H1 (cell line): ENCODE data around the gene ANXA9. TPM values are rescaled to one million over a fixed set of nuclear protein-coding genes. Genes with fewer than 3 reads are reported as not detected.

Source experiments
- CTCF ChIA-PET: fragments of 300-600 bp; sonication (Branson Sonifier 250); formaldehyde crosslinking; loops from one replicate; lab custom pipeline; 2021; ENCODE audit not compliant: partially characterized antibody; lab: Charles Lee
- POLR2A ChIA-PET: fragments of 300-600 bp; sonication (Branson Sonifier 250); formaldehyde crosslinking; loops from one replicate; lab custom pipeline; 2021; ENCODE audit warnings: inconsistent platforms; ENCODE audit not compliant: partially characterized antibody; lab: Charles Lee
- DNase-seq, 2 experiments: peaks; one replicate each; pipeline versions ENCODE4 v3.0.0 to v3.0.0-alpha.2; 2010 to 2022; ENCODE audit warnings: low spot score in 2 of 2, low read depth in 1 of 2, mixed read lengths in 1 of 2
- FAIRE-seq: peaks from 2 replicates; lab custom pipeline; 2011; peaks lifted over from hg19 to GRCh38; lab: Jason Lieb, UNC
- H2AFZ ChIP-seq: 2 replicates; pipeline ENCODE4 v1.8.1; 2012; ENCODE audit warnings: low read length, inconsistent platforms
- H2AK5ac ChIP-seq: 2 replicates; pipeline ENCODE4 v1.6.1; 2013; ENCODE audit warnings: low read depth, low read length
- H2BK120ac ChIP-seq: replicated peaks from 2 replicates; pipeline ENCODE3; 2013; ENCODE audit warnings: low read depth, low read length, inconsistent platforms
- H2BK12ac ChIP-seq: 2 replicates; pipeline ENCODE4 v1.6.1; 2013; ENCODE audit warnings: low read depth, low read length
- H2BK15ac ChIP-seq: 2 replicates; pipeline ENCODE4 v1.6.1; 2013; ENCODE audit warnings: low read length
- H2BK20ac ChIP-seq: 2 replicates; pipeline ENCODE4 v1.6.1; 2013; ENCODE audit warnings: low read length
- H2BK5ac ChIP-seq: 2 replicates; pipeline ENCODE4 v1.6.1; 2013; ENCODE audit warnings: low read depth, low read length
- H3K14ac ChIP-seq: 2 replicates; pipeline ENCODE4 v1.6.1; 2013; ENCODE audit warnings: inconsistent platforms; ENCODE audit not compliant: insufficient read length
- H3K18ac ChIP-seq: 2 replicates; pipeline ENCODE4 v1.6.1; 2013; ENCODE audit warnings: low read length; ENCODE audit errors: extremely low read depth
- H3K23ac ChIP-seq: 2 replicates; pipeline ENCODE4 v1.6.1; 2013; ENCODE audit warnings: inconsistent platforms; ENCODE audit not compliant: insufficient read length
- H3K23me2 ChIP-seq: 2 replicates; pipeline ENCODE4 v1.6.1; 2013; ENCODE audit warnings: low read depth, low read length
- H3K27ac ChIP-seq: 2 replicates; pipeline ENCODE4 v1.6.1; 2011; ENCODE audit warnings: low read depth, low read length, inconsistent platforms
- H3K27me3 ChIP-seq, 4 experiments: replicated peaks in 1 of 4; 1 replicate in 1 of 4; 2 replicates in 3 of 4; pipeline versions ENCODE4 v1.6.1 to v1.8.1; 2011 to 2013; ENCODE audit warnings: low read length in 3 of 4, mild to moderate bottlenecking in 3 of 4, inconsistent platforms in 2 of 4, mixed read lengths in 2 of 4, moderate library complexity in 1 of 4; ENCODE audit not compliant: control insufficient read depth in 3 of 4, insufficient read depth in 3 of 4; ENCODE audit errors: extremely low read depth in 1 of 4
- H3K36me3 ChIP-seq, 4 experiments: 2 replicates each; pipeline versions ENCODE4 v1.6.1 to v1.8.1; 2011 to 2013; ENCODE audit warnings: mild to moderate bottlenecking in 4 of 4, low read length in 3 of 4, moderate library complexity in 2 of 4, control low read depth in 1 of 4, inconsistent platforms in 1 of 4; ENCODE audit not compliant: insufficient read depth in 4 of 4, control insufficient read depth in 2 of 4
- H3K4ac ChIP-seq: replicated peaks from 2 replicates; pipeline ENCODE3; 2013; ENCODE audit warnings: low read length, low read depth, mixed read lengths, inconsistent platforms; ENCODE audit not compliant: insufficient read length
- H3K4me1 ChIP-seq, 4 experiments: replicated peaks in 1 of 4; 1 replicate in 1 of 4; 2 replicates in 3 of 4; pipeline versions ENCODE4 v1.6.1 to v1.8.1; 2011 to 2013; ENCODE audit warnings: low read length in 3 of 4, inconsistent platforms in 2 of 4, mixed read lengths in 1 of 4; ENCODE audit not compliant: insufficient read depth in 4 of 4, control insufficient read depth in 3 of 4
- H3K4me2 ChIP-seq, 2 experiments: 2 replicates each; pipeline versions ENCODE4 v1.6.1 to v1.8.1; 2011 to 2013; ENCODE audit warnings: low read depth in 2 of 2, low read length in 2 of 2, control low read depth in 1 of 2, inconsistent platforms in 1 of 2, mild to moderate bottlenecking in 1 of 2; ENCODE audit not compliant: insufficient read depth in 1 of 2
- H3K4me3 ChIP-seq, 4 experiments: fragments of 200-600, 300-600 bp in 1 of 4; sonication (generic), shearing (Covaris generic), sonication (Bioruptor Twin) in 1 of 4; 2 replicates each; pipeline versions ENCODE4 v1.5.1 to v1.8.1; 2011 to 2016; ENCODE audit warnings: low read length in 4 of 4, low read depth in 3 of 4, control low read depth in 2 of 4, inconsistent platforms in 2 of 4, mild to moderate bottlenecking in 2 of 4, mixed read lengths in 1 of 4, moderate library complexity in 1 of 4; ENCODE audit not compliant: insufficient read depth in 2 of 4; ENCODE audit errors: extremely low read depth in 1 of 4
- H3K56ac ChIP-seq: replicated peaks from 2 replicates; pipeline ENCODE3; 2013; ENCODE audit warnings: low read depth, mild to moderate bottlenecking, mixed read lengths, low read length, inconsistent platforms; ENCODE audit not compliant: insufficient read length
- H3K79me1 ChIP-seq: 2 replicates; pipeline ENCODE4 v1.6.1; 2013; ENCODE audit warnings: low read depth, low read length, control low read depth
- H3K79me2 ChIP-seq, 2 experiments: 2 replicates each; pipeline versions ENCODE4 v1.6.1 to v1.8.1; 2012 to 2013; ENCODE audit warnings: low read length in 2 of 2, mild to moderate bottlenecking in 2 of 2, inconsistent platforms in 1 of 2; ENCODE audit not compliant: insufficient read depth in 2 of 2, control insufficient read depth in 1 of 2
- H3K9ac ChIP-seq, 4 experiments: replicated peaks in 1 of 4; 1 replicate in 1 of 4; 2 replicates in 3 of 4; pipeline versions ENCODE4 v1.6.1 to v1.8.1; 2011 to 2013; ENCODE audit warnings: low read depth in 3 of 4, low read length in 3 of 4, control low read depth in 2 of 4, mild to moderate bottlenecking in 2 of 4, moderate library complexity in 2 of 4, inconsistent platforms in 1 of 4; ENCODE audit errors: extremely low read depth in 1 of 4
- H3K9me3 ChIP-seq, 2 experiments: 2 replicates each; pipeline versions ENCODE4 v1.6.1 to v1.8.1; 2012 to 2013; ENCODE audit warnings: mild to moderate bottlenecking in 2 of 2, moderate library complexity in 2 of 2, control low read depth in 1 of 2, inconsistent platforms in 1 of 2, low read depth in 1 of 2, low read length in 1 of 2, mixed read lengths in 1 of 2; ENCODE audit not compliant: insufficient read depth in 2 of 2
- H4K20me1 ChIP-seq, 2 experiments: replicated peaks in 1 of 2; 2 replicates each; pipeline versions ENCODE3 to v1.8.1; 2011 to 2013; ENCODE audit warnings: inconsistent platforms in 2 of 2, low read length in 2 of 2, mild to moderate bottlenecking in 1 of 2; ENCODE audit not compliant: insufficient read depth in 2 of 2, control insufficient read depth in 1 of 2
- H4K5ac ChIP-seq: 2 replicates; pipeline ENCODE4 v1.6.1; 2013; ENCODE audit warnings: low read length, low read depth, mixed read lengths, inconsistent platforms; ENCODE audit not compliant: insufficient read length
- H4K8ac ChIP-seq: 2 replicates; pipeline ENCODE4 v1.8.0; 2013; ENCODE audit warnings: mild to moderate bottlenecking, moderate library complexity, low read length, inconsistent platforms; ENCODE audit not compliant: insufficient read depth; ENCODE audit errors: extremely low read depth
- H4K91ac ChIP-seq: replicated peaks from 2 replicates; pipeline ENCODE3; 2013; ENCODE audit warnings: low read length, mixed read lengths, inconsistent platforms; ENCODE audit not compliant: insufficient read length
- JUND ChIP-seq: IDR thresholded peaks from 2 replicates; pipeline ENCODE4 v1.6.1; 2011; ENCODE audit warnings: mild to moderate bottlenecking, improper control_type of control experiment, low read length
- SAP30 ChIP-seq: fragments of 300-600 bp; sonication (generic); IDR thresholded peaks from 2 replicates; pipeline ENCODE4 v1.7.1; 2012; ENCODE audit warnings: low read length, moderate library complexity, mild to moderate bottlenecking, inconsistent platforms; ENCODE audit not compliant: insufficient read depth, insufficient replicate concordance
- TCF12 ChIP-seq: IDR thresholded peaks from 2 replicates; pipeline ENCODE4 v1.6.1; 2011; ENCODE audit warnings: low read depth, mild to moderate bottlenecking, low read length
- USF2 ChIP-seq: IDR thresholded peaks from 2 replicates; pipeline ENCODE4 v1.6.1; 2011; ENCODE audit warnings: low read length, improper control_type of control experiment
- WGBS, 2 experiments: shearing (Covaris generic) in 1 of 2; methylation state at CpG; one replicate each; pipeline versions ENCODE4 v1.1.6 to v1.1.7; 2013 to 2015; ENCODE audit warnings: low lambda C conversion rate in 2 of 2, mixed read lengths in 2 of 2, inconsistent platforms in 1 of 2, low coverage in 1 of 2, missing lambda C conversion rate in 1 of 2; ENCODE audit not compliant: insufficient replicate concordance in 2 of 2, insufficient coverage in 1 of 2, insufficient read length in 1 of 2; ENCODE audit errors: extremely low coverage in 1 of 2, missing lambda C conversion rate in 1 of 2; 5-methylcytosine and 5-hydroxymethylcytosine counted together
- polyA plus RNA-seq, 7 experiments: library from polyadenylated mRNA; depleted of rRNA in 3 of 7; stranded (reverse) in 5 of 7; unstranded in 2 of 7; fragments of >200 nt in 5 of 7; fragments of 200-250 nt in 2 of 7; gene quantifications; 1 replicate in 5 of 7; 2 replicates in 1 of 7; 4 replicates in 1 of 7; pipeline versions ENCODE4 v1.2.1 to v1.2.3, GENCODE V29; 2011 to 2013; ENCODE audit warnings: missing spikeins in 2 of 7, mixed read lengths in 2 of 7
- total RNA-seq: library from RNA; stranded (reverse); fragmentation: NEBNext Ultra II Directional; extraction: Animal tissue kit (Norgen Biotek cat#: 25700); gene quantifications from 2 replicates; pipeline ENCODE4 v1.2.1, GENCODE V29; 2021

ANXA9 gene
- total and polyA plus RNA-seq, 2 of the 8 experiments (the other 6 are each of a cell fraction or from before 2014, with no cell fraction given), result 1.8 to 3.5 TPM

- no peak overlapping the region for H4K91ac ChIP-seq
- H2BK120ac ChIP-seq, result no peak overlapping the region
- H3K79me1 ChIP-seq, result no peaks in the 10 kb centered on the region
- H4K5ac ChIP-seq, result no peak overlapping the region
- H3K23ac ChIP-seq, result no peak overlapping the region
- H3K4me2 ChIP-seq, result no peak overlapping the region
- no peak for TF ChIP-seq JUND
- TF ChIP-seq SAP30, result no peak
- TF ChIP-seq TCF12, result no peak
- no peak for TF ChIP-seq USF2
- TF ChIP-seq, all 59 proteins: peak for 0
- no peaks in the 10 kb centered on the region for H3K27me3 ChIP-seq
- no peak for DNase-seq
- no peak for FAIRE-seq
- ChIA-PET POLR2A (interaction anchor here (2.0 to 14.5 kb wide), 2 partner anchors 12 to 27 kb away, joined by 7 to 126 read pairs; partner anchors contain the start of gene ANXA9), CTCF (interaction anchor here (0.7 to 2.2 kb wide), 4 partner anchors 17 to 46 kb away, joined by 3 to 12 read pairs (median 6); no protein-coding TSS in a partner anchor)
- H2AFZ ChIP-seq, result no peak overlapping the region
- no peak overlapping the region for H3K18ac ChIP-seq
- no peak overlapping the region for H2BK12ac ChIP-seq
- H2AK5ac ChIP-seq, result no peak overlapping the region
- no peak overlapping the region for H3K4me3 ChIP-seq
- H4K8ac ChIP-seq, result no peak overlapping the region
- H3K9me3 ChIP-seq, result no peaks in the 10 kb centered on the region
- no peak overlapping the region for H2BK15ac ChIP-seq
- H3K9ac ChIP-seq, result no peak overlapping the region
- H2BK5ac ChIP-seq, result no peak overlapping the region
- no peak overlapping the region for H2BK20ac ChIP-seq
- peaks cover 15 to 70% (median 45%) of the 10 kb centered on the region in 4 experiments; a peak in 7 of 8 replicates for H3K36me3 ChIP-seq
- peaks cover 0 to 2% of the 10 kb centered on the region in 2 experiments for H4K20me1 ChIP-seq
- no peaks in the 10 kb centered on the region for H3K23me2 ChIP-seq
- H3K79me2 ChIP-seq, result no peaks in the 10 kb centered on the region
- WGBS, 2 experiments, result 94% methylated on average over 3 of the region's 3 CpGs; no CpG with 5 or more reads in 1 of the 2 experiments
- no peak overlapping the region for H3K27ac ChIP-seq
- H3K14ac ChIP-seq, result no peak overlapping the region
- H3K56ac ChIP-seq, result no peak overlapping the region
- no peaks in the 10 kb centered on the region for H3K4me1 ChIP-seq
- H3K4ac ChIP-seq, result no peak overlapping the region
These were observed 27.4 kb upstream of the ANXA9 start for GRCh38 chr1:150954708-150955107.
